ENCODE measurements around the gene ATP2B1. TPM values are rescaled to one million over a fixed set of nuclear protein-coding genes. Genes with fewer than 3 reads are reported as not detected.

ATP2B1 gene
- total RNA-seq, 4 donors from 2014 or later, result 10.9 to 32.4 (median 21.0) TPM

- Histone ChIP-seq H3K9me3 (peaks cover 0 to 4% (median under 1%) of the 10 kb centered on the region in 3 donors), H3K36me3 (no peaks in the 10 kb centered on the region), H3K4me3 (no peak overlapping the region), H3K27me3 (no peaks in the 10 kb centered on the region), H3K4me1 (peaks cover 0 to 7% (median 0%) of the 10 kb centered on the region in 3 donors), H3K27ac (no peak overlapping the region)
- intact Hi-C loops (cut with DNase I), result no loop called here
- 91 to 98% methylated on average over 2 of the region's 2 CpGs for WGBS, 2 donors
- DNase-seq, result no peak
- TF ChIP-seq CTCF (IDR thresholded peaks at IDR 0.05) (no peak), POLR2A (IDR thresholded peaks at IDR 0.05) (no peak)
Measured at GRCh38 chr12:89676930-89677329, 31.7 kb downstream of the ATP2B1 start.

- Histone ChIP-seq H3K27ac (no peak overlapping the region), H3K36me3 (no peaks in the 10 kb centered on the region), H3K4me1 (peaks cover 0 to 7% (median 0%) of the 10 kb centered on the region in 3 donors), H3K9me3 (no peaks in the 10 kb centered on the region), H3K4me3 (no peak overlapping the region), H3K27me3 (no peaks in the 10 kb centered on the region)
- intact Hi-C loops (cut with DNase I), result no loop called here
- TF ChIP-seq POLR2A (IDR thresholded peaks at IDR 0.05) (no peak), CTCF (IDR thresholded peaks at IDR 0.05) (no peak)
- 53 to 58% methylated on average over 2 of the region's 2 CpGs for WGBS, 2 donors
- DNase-seq, result no peak
Measured at GRCh38 chr12:89674326-89674942, 34.2 kb downstream of the ATP2B1 start.

GRCh38 chr12:89673603-89674002 is 35.0 kb downstream of the ATP2B1 start:
- H3K4me1 ChIP-seq, result peaks cover 0 to 7% (median 0%) of the 10 kb centered on the region in 3 donors
- WGBS, 2 donors, result 87 to 95% methylated on average over 2 of the region's 2 CpGs
- H3K27me3 ChIP-seq, result no peaks in the 10 kb centered on the region
- H3K4me3 ChIP-seq, result no peak overlapping the region
- H3K27ac ChIP-seq, result no peak overlapping the region
- no peaks in the 10 kb centered on the region for H3K36me3 ChIP-seq
- no peak for TF ChIP-seq CTCF (IDR thresholded peaks at IDR 0.05)
- TF ChIP-seq POLR2A (IDR thresholded peaks at IDR 0.05), result no peak
- DNase-seq, result no peak
- intact Hi-C loops (cut with DNase I), result no loop called here
- no peaks in the 10 kb centered on the region for H3K9me3 ChIP-seq

GRCh38 chr12:89672589-89672979 is 36.1 kb downstream of the ATP2B1 start:
- no peak for DNase-seq
- Histone ChIP-seq H3K27ac (no peak overlapping the region), H3K27me3 (no peaks in the 10 kb centered on the region), H3K4me1 (peaks cover 0 to 7% (median 0%) of the 10 kb centered on the region in 3 donors), H3K4me3 (no peak overlapping the region), H3K9me3 (no peaks in the 10 kb centered on the region), H3K36me3 (no peaks in the 10 kb centered on the region)
- TF ChIP-seq POLR2A (IDR thresholded peaks at IDR 0.05) (no peak), CTCF (IDR thresholded peaks at IDR 0.05) (no peak)
- intact Hi-C loops (cut with DNase I), result no loop called here
- WGBS, 2 donors, result 94 to 96% methylated on average over 2 of the region's 2 CpGs

GRCh38 chr12:89671469-89671868 is 37.2 kb downstream of the ATP2B1 start:
- WGBS, 2 donors, result 74 to 90% methylated on average over 4 of the region's 4 CpGs
- peaks cover 0 to 7% (median 0%) of the 10 kb centered on the region in 3 donors for H3K4me1 ChIP-seq
- no peak for DNase-seq
- no peaks in the 10 kb centered on the region for H3K9me3 ChIP-seq
- H3K36me3 ChIP-seq, result no peaks in the 10 kb centered on the region
- no peak overlapping the region for H3K4me3 ChIP-seq
- no peaks in the 10 kb centered on the region for H3K27me3 ChIP-seq
- intact Hi-C loops (cut with DNase I), result no loop called here
- TF ChIP-seq POLR2A (IDR thresholded peaks at IDR 0.05) (no peak), CTCF (IDR thresholded peaks at IDR 0.05) (no peak)
- H3K27ac ChIP-seq, result no peak overlapping the region
